Measurements from ENCODE around the gene TOP2B.

Gene TOP2B

DNA sequence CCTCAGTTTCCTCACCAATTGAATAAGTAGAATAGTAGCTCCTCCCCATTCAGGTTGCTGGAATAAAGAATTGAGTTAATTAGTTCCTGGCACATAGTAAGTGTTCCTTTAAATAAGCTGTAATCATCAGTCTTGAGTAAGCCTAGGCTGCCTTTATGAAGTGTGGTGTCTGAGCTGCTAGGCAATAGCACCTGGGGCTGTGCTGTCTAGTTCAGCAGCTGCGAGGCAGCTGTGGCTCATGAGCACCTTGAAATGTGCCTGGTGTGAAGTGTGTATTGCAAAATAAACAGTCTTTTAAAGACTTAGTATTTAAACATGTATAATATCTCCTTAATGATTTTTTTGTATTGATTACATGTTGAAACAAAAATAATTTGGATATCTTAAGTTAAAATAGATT lies 77.6 kb downstream of the TOP2B start:
- Histone ChIP-seq H3K36me3 (ENCODE audit: insufficient read depth) (no peaks in the 10 kb centered on the region), H3K9ac (no peak overlapping the region), H3K27me3 (ENCODE audit: insufficient read depth, low read depth) (no peaks in the 10 kb centered on the region), H3K4me2 (no peak overlapping the region), H4K20me1 (ENCODE audit: insufficient read depth) (no peaks in the 10 kb centered on the region), H3K4me1 (ENCODE audit: low read depth, poor library complexity, severe bottlenecking) (no peaks in the 10 kb centered on the region), H3K4me3 (IDR thresholded peaks at IDR 0.05; ENCODE audit: insufficient read depth, low read depth, low read length) (no peak overlapping the region), H3K27ac (no peak overlapping the region), H3K79me2 (ENCODE audit: insufficient read depth, low read depth) (no peaks in the 10 kb centered on the region), H2AFZ (ENCODE audit: low read depth) (no peak overlapping the region)
- TF ChIP-seq, protein P1, sequence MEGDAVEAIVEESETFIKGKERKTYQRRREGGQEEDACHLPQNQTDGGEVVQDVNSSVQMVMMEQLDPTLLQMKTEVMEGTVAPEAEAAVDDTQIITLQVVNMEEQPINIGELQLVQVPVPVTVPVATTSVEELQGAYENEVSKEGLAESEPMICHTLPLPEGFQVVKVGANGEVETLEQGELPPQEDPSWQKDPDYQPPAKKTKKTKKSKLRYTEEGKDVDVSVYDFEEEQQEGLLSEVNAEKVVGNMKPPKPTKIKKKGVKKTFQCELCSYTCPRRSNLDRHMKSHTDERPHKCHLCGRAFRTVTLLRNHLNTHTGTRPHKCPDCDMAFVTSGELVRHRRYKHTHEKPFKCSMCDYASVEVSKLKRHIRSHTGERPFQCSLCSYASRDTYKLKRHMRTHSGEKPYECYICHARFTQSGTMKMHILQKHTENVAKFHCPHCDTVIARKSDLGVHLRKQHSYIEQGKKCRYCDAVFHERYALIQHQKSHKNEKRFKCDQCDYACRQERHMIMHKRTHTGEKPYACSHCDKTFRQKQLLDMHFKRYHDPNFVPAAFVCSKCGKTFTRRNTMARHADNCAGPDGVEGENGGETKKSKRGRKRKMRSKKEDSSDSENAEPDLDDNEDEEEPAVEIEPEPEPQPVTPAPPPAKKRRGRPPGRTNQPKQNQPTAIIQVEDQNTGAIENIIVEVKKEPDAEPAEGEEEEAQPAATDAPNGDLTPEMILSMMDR (conservative IDR thresholded peaks at IDR 0.05; ENCODE audit: low read depth, low read length) = no peak

DNA sequence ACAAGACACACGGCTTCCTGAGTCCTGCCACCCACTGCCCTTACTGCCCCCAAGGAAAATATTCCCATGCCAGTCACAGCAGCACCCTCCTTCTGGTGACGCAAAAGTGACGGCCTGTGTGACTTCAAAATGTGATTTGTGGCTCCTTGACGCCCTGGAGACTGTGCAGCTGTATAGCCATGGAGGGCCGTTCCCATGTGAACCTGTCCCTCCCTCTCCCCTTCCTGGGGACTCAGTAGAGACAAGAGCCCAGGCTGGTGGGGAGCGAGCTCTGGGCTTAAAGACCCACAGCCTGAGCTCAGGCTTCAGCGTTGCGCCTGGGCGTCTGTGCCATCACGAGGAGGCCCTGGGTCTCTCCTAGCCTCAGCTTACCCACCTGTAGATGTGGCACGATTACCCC lies 78.2 kb downstream of the TOP2B start:
- Histone ChIP-seq H3K36me3 (ENCODE audit: insufficient read depth) (no peaks in the 10 kb centered on the region), H2AFZ (ENCODE audit: low read depth) (no peak overlapping the region), H3K9ac (no peak overlapping the region), H3K4me3 (IDR thresholded peaks at IDR 0.05; ENCODE audit: insufficient read depth, low read depth, low read length) (no peak overlapping the region), H3K27me3 (ENCODE audit: insufficient read depth, low read depth) (no peaks in the 10 kb centered on the region), H4K20me1 (ENCODE audit: insufficient read depth) (no peaks in the 10 kb centered on the region), H3K4me1 (ENCODE audit: low read depth, poor library complexity, severe bottlenecking) (no peaks in the 10 kb centered on the region), H3K27ac (no peak overlapping the region), H3K4me2 (no peak overlapping the region), H3K79me2 (ENCODE audit: insufficient read depth, low read depth) (no peaks in the 10 kb centered on the region)
- TF ChIP-seq, protein P1 (conservative IDR thresholded peaks at IDR 0.05; ENCODE audit: low read depth, low read length) = no peak

DNA sequence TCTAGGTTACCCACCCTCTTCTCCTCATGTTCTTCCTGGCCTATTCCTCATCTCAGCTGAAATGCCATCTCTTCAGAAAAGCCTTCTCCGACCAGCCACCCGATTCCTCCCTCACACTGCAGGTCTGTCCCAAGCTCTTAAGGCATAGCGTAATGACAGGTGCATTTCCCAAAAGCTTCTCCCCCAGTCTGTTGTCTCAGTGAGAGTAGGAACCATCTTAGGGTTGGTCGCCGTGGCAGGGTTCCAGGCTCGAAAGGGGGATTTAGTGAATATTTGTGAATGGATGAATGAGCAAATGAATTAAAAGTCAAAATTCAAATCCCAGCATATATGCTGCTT lies 78.6 kb downstream of the TOP2B start:
- no peaks in the 10 kb centered on the region for H4K20me1 ChIP-seq (ENCODE audit: insufficient read depth)
- no peak overlapping the region for H3K4me2 ChIP-seq
- H3K27me3 ChIP-seq (ENCODE audit: insufficient read depth, low read depth) = no peaks in the 10 kb centered on the region
- no peaks in the 10 kb centered on the region for H3K36me3 ChIP-seq (ENCODE audit: insufficient read depth)
- H2AFZ ChIP-seq (ENCODE audit: low read depth) = no peak overlapping the region
- H3K79me2 ChIP-seq (ENCODE audit: insufficient read depth, low read depth) = no peaks in the 10 kb centered on the region
- no peak overlapping the region for H3K4me3 ChIP-seq (IDR thresholded peaks at IDR 0.05; ENCODE audit: insufficient read depth, low read depth, low read length)
- no peak overlapping the region for H3K27ac ChIP-seq
- TF ChIP-seq, protein P1 (conservative IDR thresholded peaks at IDR 0.05; ENCODE audit: low read depth, low read length) = no peak
- H3K9ac ChIP-seq = no peak overlapping the region
- H3K4me1 ChIP-seq (ENCODE audit: low read depth, poor library complexity, severe bottlenecking) = no peaks in the 10 kb centered on the region

DNA sequence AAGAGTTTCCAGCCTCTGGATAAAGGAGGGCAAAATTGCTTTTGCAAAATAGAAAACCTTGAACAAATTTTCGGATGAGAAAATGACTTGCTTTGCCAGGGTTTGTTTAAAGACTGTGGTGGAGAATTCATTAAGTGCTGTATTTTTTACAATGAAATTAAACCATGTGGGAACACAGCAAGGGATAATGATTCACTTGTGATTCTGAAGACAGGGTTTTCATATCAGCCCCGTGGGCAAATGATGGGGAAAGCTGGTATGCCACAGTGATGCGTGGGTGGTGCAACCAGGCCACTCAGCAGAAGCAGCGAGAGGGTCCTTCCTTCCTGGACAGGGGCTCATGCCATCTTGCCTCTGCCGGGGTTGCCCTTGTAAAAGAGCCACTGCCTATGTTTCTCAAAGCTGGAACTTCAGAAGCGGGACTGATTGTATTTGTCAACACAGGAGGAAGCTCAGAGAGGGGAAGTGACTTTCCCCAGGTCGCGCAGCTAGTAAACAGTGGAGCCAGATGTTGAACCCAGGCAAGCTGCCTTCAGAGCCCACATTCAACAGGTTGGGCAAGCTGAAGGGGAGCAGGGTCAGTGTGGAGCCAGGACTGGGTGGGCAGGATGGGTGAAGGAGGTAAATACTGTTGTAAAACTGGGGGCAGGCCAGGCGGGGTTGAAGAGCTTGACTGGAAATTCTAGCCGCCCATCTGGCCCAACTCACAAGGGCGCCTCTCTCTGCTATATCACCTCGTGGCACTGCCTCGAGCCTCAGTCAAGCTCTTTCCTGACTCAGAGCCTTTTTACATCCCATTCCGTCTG lies 79.1 kb downstream of the TOP2B start:
- H3K27ac ChIP-seq = no peak overlapping the region
- TF ChIP-seq, protein P1 (conservative IDR thresholded peaks at IDR 0.05; ENCODE audit: low read depth, low read length) = no peak
- H3K79me2 ChIP-seq (ENCODE audit: insufficient read depth, low read depth) = no peaks in the 10 kb centered on the region

More for the DNA sequence above, 79.1 kb downstream of the TOP2B start:
- no peak overlapping the region for H3K4me3 ChIP-seq (IDR thresholded peaks at IDR 0.05; ENCODE audit: insufficient read depth, low read depth, low read length)
- no peaks in the 10 kb centered on the region for H3K4me1 ChIP-seq (ENCODE audit: low read depth, poor library complexity, severe bottlenecking)
- no peak overlapping the region for H2AFZ ChIP-seq (ENCODE audit: low read depth)
- H3K9ac ChIP-seq = no peak overlapping the region
- H3K27me3 ChIP-seq (ENCODE audit: insufficient read depth, low read depth) = no peaks in the 10 kb centered on the region
- H3K4me2 ChIP-seq = no peak overlapping the region
- H3K36me3 ChIP-seq (ENCODE audit: insufficient read depth) = no peaks in the 10 kb centered on the region
- no peaks in the 10 kb centered on the region for H4K20me1 ChIP-seq (ENCODE audit: insufficient read depth)
